CD8-positive, alpha-beta memory T cell (primary cell): ENCODE data around the gene MAT2A. TPM values are rescaled to one million over a fixed set of nuclear protein-coding genes. Genes with fewer than 3 reads are reported as not detected.
"Not testable (repeated sequence)": the region's sequence is repeated elsewhere in the genome, so short reads cannot be mapped to it uniquely, and the experiment has no call there.

Source experiments
- CTCF ChIA-PET: fragments of 350-600 bp; sonication (Branson Sonifier 250); formaldehyde crosslinking; loops from one replicate; lab custom pipeline; 2021; ENCODE audit warnings: antibody characterized with exemption; lab: Charles Lee
- POLR2A ChIA-PET: fragments of 350-600 bp; sonication (Branson Sonifier 250); formaldehyde crosslinking; loops from one replicate; lab custom pipeline; 2021; ENCODE audit warnings: antibody characterized with exemption; lab: Charles Lee
- DNase-seq, 5 donors: peaks; one replicate each; pipeline versions ENCODE4 v3.0.0 to v3.0.0-alpha.2; 2020 to 2022; ENCODE audit warnings: mixed read lengths in 1 of 5
- H3K27ac ChIP-seq: one replicate; pipeline ENCODE4 v1.7.0; 2013; ENCODE audit warnings: low read depth, mild to moderate bottlenecking, low read length, moderate library complexity
- H3K27me3 ChIP-seq: 2 replicates; pipeline ENCODE4 v1.7.0; 2013; ENCODE audit warnings: low read length, mild to moderate bottlenecking; ENCODE audit not compliant: insufficient read depth, poor library complexity, severe bottlenecking
- H3K36me3 ChIP-seq: 2 replicates; pipeline ENCODE4 v1.7.0; 2013; ENCODE audit warnings: mild to moderate bottlenecking, low read length, moderate library complexity; ENCODE audit not compliant: insufficient read depth
- H3K4me1 ChIP-seq: 2 replicates; pipeline ENCODE4 v1.7.0; 2013; ENCODE audit warnings: mild to moderate bottlenecking, low read length, moderate library complexity; ENCODE audit not compliant: insufficient read depth
- H3K4me3 ChIP-seq: 2 replicates; pipeline ENCODE4 v1.7.0; 2013; ENCODE audit warnings: mild to moderate bottlenecking, low read length
- H3K9me3 ChIP-seq: 2 replicates; pipeline ENCODE4 v1.7.0; 2013; ENCODE audit warnings: mild to moderate bottlenecking, low read length
- H3K27ac Mint-ChIP-seq, 8 donors: one replicate each; pipeline ENCODE4 v1.8.0; 2020 to 2021; ENCODE audit warnings: mixed read lengths in 8 of 8, mild to moderate bottlenecking in 6 of 8, inconsistent platforms in 3 of 8, moderate library complexity in 3 of 8
- H3K27me3 Mint-ChIP-seq, 2 donors: one replicate each; pipeline ENCODE4 v1.8.0; 2020 to 2021; ENCODE audit warnings: mixed read lengths in 2 of 2, mild to moderate bottlenecking in 1 of 2, moderate library complexity in 1 of 2
- H3K36me3 Mint-ChIP-seq, 3 donors: one replicate each; pipeline ENCODE4 v1.8.0; 2020 to 2021; ENCODE audit warnings: mixed read lengths in 3 of 3, inconsistent platforms in 1 of 3, mild to moderate bottlenecking in 1 of 3
- H3K4me1 Mint-ChIP-seq, 3 donors: one replicate each; pipeline ENCODE4 v1.8.0; 2020 to 2021; ENCODE audit warnings: mixed read lengths in 3 of 3, inconsistent platforms in 1 of 3, mild to moderate bottlenecking in 1 of 3
- H3K4me3 Mint-ChIP-seq, 7 donors: one replicate each; pipeline ENCODE4 v1.8.0; 2020 to 2021; ENCODE audit warnings: mixed read lengths in 7 of 7, mild to moderate bottlenecking in 6 of 7, moderate library complexity in 4 of 7, inconsistent platforms in 2 of 7
- H3K9me3 Mint-ChIP-seq, 5 donors: one replicate each; pipeline ENCODE4 v1.8.0; 2020 to 2022; ENCODE audit warnings: mixed read lengths in 5 of 5, mild to moderate bottlenecking in 3 of 5, moderate library complexity in 2 of 5, inconsistent platforms in 1 of 5
- polyA plus RNA-seq: library from polyadenylated mRNA; unstranded; fragments of 300-500 nt; fragmentation: Illumina TruSeq; gene quantifications from one replicate; pipeline ENCODE4 v1.2.3, GENCODE V29; 2021
- total RNA-seq, 2 experiments: library from RNA; stranded (reverse); gene quantifications; one replicate each; pipeline ENCODE4 v1.2.3, GENCODE V29; 2021

MAT2A gene
- total and polyA plus RNA-seq, 3 experiments from 2014 or later: 121 to 376 (median 371) TPM

DNA sequence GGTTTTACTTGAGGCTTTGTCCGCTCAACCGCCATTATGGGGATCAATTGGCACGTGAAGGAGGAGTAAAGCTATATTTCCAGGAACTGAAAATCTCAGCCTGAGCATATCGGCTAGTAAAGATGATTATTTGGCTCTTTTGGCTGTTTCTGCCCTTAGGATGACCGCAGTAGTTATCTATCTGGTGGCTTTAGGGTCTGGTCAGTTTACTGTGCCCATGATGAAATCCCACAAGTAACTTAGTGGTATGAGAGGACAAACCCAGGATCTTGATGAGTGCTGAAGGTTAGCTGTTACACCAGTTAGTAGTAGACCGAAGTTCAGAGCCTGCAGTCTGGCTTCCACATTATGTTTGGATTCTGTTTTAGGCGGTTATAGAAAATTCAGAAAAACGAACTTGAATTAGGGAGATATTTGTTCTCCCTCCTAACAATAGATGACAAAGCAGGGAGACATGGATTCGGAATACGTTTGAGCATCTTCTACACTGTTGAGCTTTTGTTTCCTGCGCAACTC lies 1.2 kb downstream of the MAT2A start:
- Histone ChIP-seq H3K4me3 (peak overlapping the region; percentile 91), H3K36me3 (peaks cover 26% of the 10 kb centered on the region), H3K9me3 (no peaks in the 10 kb centered on the region), H3K27ac (peak overlapping the region; percentile 90), H3K27me3 (no peaks in the 10 kb centered on the region), H3K4me1 (peaks cover 25% of the 10 kb centered on the region)
- DNase-seq: no peak
- peak overlapping the region; percentile 90 to 95 (median 94) for H3K4me3 Mint-ChIP-seq
- H3K27ac Mint-ChIP-seq: peak overlapping the region; percentile 64 to 92 (median 86)
- H3K36me3 Mint-ChIP-seq: peaks cover 7 to 62% (median 20%) of the 10 kb centered on the region in 3 donors
- no peaks in the 10 kb centered on the region for H3K9me3 Mint-ChIP-seq
- H3K27me3 Mint-ChIP-seq: no peaks in the 10 kb centered on the region
- POLR2A ChIA-PET: interaction anchor here (0.7 to 3.8 kb wide), 9 partner anchors 9 to 213 kb away, joined by 3 to 39 read pairs (median 9); partner anchors contain the start of genes ELMOD3, GGCX, RETSAT and TGOLN2
- CTCF ChIA-PET: interaction anchor here (0.7 to 9.6 kb wide), 7 partner anchors 8 to 215 kb away, joined by 3 to 66 read pairs (median 4); partner anchors contain the start of gene SH2D6
- peaks cover 38 to 51% (median 51%) of the 10 kb centered on the region in 3 donors for H3K4me1 Mint-ChIP-seq

DNA sequence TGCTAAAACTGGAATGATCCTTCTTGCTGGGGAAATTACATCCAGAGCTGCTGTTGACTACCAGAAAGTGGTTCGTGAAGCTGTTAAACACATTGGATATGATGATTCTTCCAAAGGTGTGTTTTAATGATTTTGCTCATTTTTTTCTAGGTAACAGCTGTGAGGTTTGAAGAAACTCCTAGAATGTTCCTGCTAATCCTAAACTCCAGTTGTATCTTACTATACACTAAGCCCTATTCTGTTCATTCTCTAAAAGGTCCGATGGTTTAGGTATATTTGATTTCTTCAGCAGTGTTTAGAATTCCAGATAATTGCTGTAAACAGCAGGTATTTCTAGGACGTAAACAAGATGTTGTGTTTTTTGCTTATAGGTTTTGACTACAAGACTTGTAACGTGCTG lies 2.3 kb downstream of the MAT2A start:
- Mint-ChIP-seq H3K4me1 (peaks cover 37 to 51% (median 51%) of the 10 kb centered on the region in 3 donors), H3K4me3 (peak overlapping the region; percentile 21 to 95 (median 92)), H3K27me3 (no peaks in the 10 kb centered on the region), H3K9me3 (no peaks in the 10 kb centered on the region), H3K36me3 (peaks cover 7 to 71% (median 20%) of the 10 kb centered on the region in 3 donors), H3K27ac (peak overlapping the region in 6 of 8 donors; percentile 2 to 90 (median 76))
- Histone ChIP-seq H3K4me3 (no peak overlapping the region), H3K27me3 (no peaks in the 10 kb centered on the region), H3K9me3 (no peaks in the 10 kb centered on the region), H3K36me3 (peaks cover 29% of the 10 kb centered on the region), H3K27ac (no peak overlapping the region), H3K4me1 (peaks cover 25% of the 10 kb centered on the region)
- ChIA-PET CTCF (interaction anchor here (1.1 to 9.6 kb wide), 3 partner anchors 10 to 186 kb away, joined by 3 to 66 read pairs (median 18); partner anchors contain the start of gene SH2D6), POLR2A (interaction anchor here (3.8 kb wide), 1 partner anchor 103 kb away, joined by 39 read pairs; no protein-coding TSS in a partner anchor)
- DNase-seq: no peak

DNA sequence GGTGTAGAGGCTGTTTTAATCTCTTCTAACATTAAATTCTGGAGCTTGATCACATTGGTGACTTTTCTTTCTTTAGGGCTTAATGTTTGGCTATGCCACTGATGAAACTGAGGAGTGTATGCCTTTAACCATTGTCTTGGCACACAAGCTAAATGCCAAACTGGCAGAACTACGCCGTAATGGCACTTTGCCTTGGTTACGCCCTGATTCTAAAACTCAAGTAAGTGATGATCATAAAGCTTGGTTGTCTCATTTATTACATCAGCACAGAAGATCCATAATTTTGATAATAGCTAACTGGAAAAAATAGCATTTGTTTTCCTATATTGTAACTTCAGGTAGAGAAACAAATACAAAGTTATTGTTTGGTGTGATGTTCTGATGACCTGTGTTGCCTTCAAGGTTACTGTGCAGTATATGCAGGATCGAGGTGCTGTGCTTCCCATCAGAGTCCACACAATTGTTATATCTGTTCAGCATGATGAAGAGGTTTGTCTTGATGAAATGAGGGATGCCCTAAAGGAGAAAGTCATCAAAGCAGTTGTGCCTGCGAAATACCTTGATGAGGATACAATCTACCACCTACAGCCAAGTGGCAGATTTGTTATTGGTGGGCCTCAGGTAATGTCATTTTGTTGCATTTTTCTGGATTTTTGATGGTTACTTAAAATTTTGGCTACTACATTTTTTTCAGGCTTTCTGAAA lies 2.9 kb downstream of the MAT2A start:
- Histone ChIP-seq H3K4me1 (peaks cover 25% of the 10 kb centered on the region), H3K27ac (no peak overlapping the region), H3K36me3 (peaks cover 29% of the 10 kb centered on the region), H3K4me3 (no peak overlapping the region), H3K9me3 (no peaks in the 10 kb centered on the region), H3K27me3 (no peaks in the 10 kb centered on the region)
- no peaks in the 10 kb centered on the region for H3K9me3 Mint-ChIP-seq
- ChIA-PET POLR2A (interaction anchor here (3.8 kb wide), 1 partner anchor 104 kb away, joined by 39 read pairs; no protein-coding TSS in a partner anchor), CTCF (interaction anchor here (2.7 to 9.6 kb wide), 2 partner anchors 9 to 122 kb away, joined by 18 to 66 read pairs; partner anchors contain the start of gene SH2D6)
- H3K4me1 Mint-ChIP-seq: peaks cover 37 to 50% (median 50%) of the 10 kb centered on the region in 3 donors
- DNase-seq: no peak
- no peaks in the 10 kb centered on the region for H3K27me3 Mint-ChIP-seq
- peak overlapping the region in 3 of 8 donors; percentile 23 to 90 (median 84) for H3K27ac Mint-ChIP-seq
- peaks cover 7 to 75% (median 20%) of the 10 kb centered on the region in 3 donors for H3K36me3 Mint-ChIP-seq
- peak overlapping the region in 3 of 7 donors; percentile 2 to 90 (median 53) for H3K4me3 Mint-ChIP-seq

DNA sequence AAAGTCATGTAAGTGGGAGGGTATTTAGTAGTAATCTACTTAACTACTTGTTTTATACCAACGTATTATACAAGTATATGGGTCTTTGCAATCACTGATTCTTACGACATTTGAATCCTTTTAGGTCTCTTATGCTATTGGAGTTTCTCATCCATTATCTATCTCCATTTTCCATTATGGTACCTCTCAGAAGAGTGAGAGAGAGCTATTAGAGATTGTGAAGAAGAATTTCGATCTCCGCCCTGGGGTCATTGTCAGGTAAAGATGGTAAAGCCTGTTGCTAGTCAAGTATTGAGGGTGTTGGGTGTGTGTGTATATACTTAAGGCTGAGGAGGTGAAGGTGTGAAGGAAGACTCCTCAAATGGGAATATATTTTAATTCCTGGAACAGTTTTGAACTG lies 3.8 kb downstream of the MAT2A start:
- Mint-ChIP-seq H3K4me1 (peaks cover 29 to 41% (median 41%) of the 10 kb centered on the region in 3 donors), H3K4me3 (peak overlapping the region in 2 of 7 donors; percentile 7 to 90), H3K27me3 (no peaks in the 10 kb centered on the region), H3K9me3 (no peaks in the 10 kb centered on the region), H3K27ac (peak overlapping the region in 4 of 8 donors; percentile 5 to 84 (median 28)), H3K36me3 (peaks cover 7 to 78% (median 20%) of the 10 kb centered on the region in 3 donors)
- H3K27me3 ChIP-seq: no peaks in the 10 kb centered on the region
- peaks cover 16% of the 10 kb centered on the region for H3K4me1 ChIP-seq
- DNase-seq: no peak
- ChIA-PET CTCF (interaction anchor here (9.6 kb wide), 1 partner anchor 8 kb away, joined by 66 read pairs; no protein-coding TSS in a partner anchor), POLR2A (interaction anchor here (0.5 kb wide), 1 partner anchor 21 kb away, joined by 4 read pairs; no protein-coding TSS in a partner anchor)
- no peak overlapping the region for H3K27ac ChIP-seq
- no peaks in the 10 kb centered on the region for H3K9me3 ChIP-seq
- peaks cover 29% of the 10 kb centered on the region for H3K36me3 ChIP-seq
- no peak overlapping the region for H3K4me3 ChIP-seq

DNA sequence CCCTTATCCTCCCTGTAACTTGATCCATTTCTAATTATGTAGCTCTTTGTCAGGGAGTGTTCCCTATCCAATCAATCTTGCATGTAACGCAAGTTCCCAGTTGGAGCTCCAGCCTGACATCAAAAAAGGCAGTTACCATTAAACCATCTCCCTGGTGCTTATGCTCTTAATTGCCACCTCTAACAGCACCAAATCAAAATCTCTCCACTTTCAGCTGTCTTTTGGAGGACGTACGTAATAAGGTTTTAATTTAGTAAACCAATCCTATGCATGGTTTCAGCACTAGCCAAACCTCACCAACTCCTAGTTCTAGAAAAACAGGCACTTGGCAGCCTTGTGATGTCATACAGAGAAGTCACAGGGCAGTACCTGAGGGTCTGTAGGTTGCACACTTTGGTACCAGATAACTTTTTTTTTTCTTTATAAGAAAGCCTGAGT lies 5.3 kb downstream of the MAT2A start:
- Mint-ChIP-seq H3K36me3 (peaks cover 7 to 82% (median 22%) of the 10 kb centered on the region in 3 donors), H3K4me3 (peak overlapping the region in 1 of 7 donors; percentile 29), H3K4me1 (peaks cover 25 to 37% (median 37%) of the 10 kb centered on the region in 3 donors), H3K27ac (peak overlapping the region in 1 of 8 donors; percentile 43)
- H3K9me3 Mint-ChIP-seq, H3K27me3 Mint-ChIP-seq, H3K27ac ChIP-seq, H3K4me3 ChIP-seq, POLR2A ChIA-PET, H3K9me3 ChIP-seq, DNase-seq, H3K27me3 ChIP-seq: not testable (repeated sequence)
- CTCF ChIA-PET: interaction anchor here (1.1 kb wide), 1 partner anchor 124 kb away, joined by 5 read pairs; no protein-coding TSS in a partner anchor
- Histone ChIP-seq H3K4me1 (peaks cover 14% of the 10 kb centered on the region), H3K36me3 (peaks cover 29% of the 10 kb centered on the region)

GRCh38 chr2:85544915-85545779 lies 6.2 kb downstream of the MAT2A start:
- not testable (repeated sequence) for H3K27me3 ChIP-seq, DNase-seq, H3K9me3 Mint-ChIP-seq, H3K27ac ChIP-seq, H3K4me3 Mint-ChIP-seq, H3K9me3 ChIP-seq, H3K27me3 Mint-ChIP-seq, H3K4me3 ChIP-seq
- ChIA-PET POLR2A (interaction anchor here (0.5 to 1.2 kb wide), 2 partner anchors 16 to 107 kb away, joined by 3 read pairs; no protein-coding TSS in a partner anchor), CTCF (interaction anchor here (1.1 to 1.6 kb wide), 2 partner anchors 125 kb away, joined by 5 to 11 read pairs; no protein-coding TSS in a partner anchor)
- Mint-ChIP-seq H3K36me3 (peaks cover 7 to 84% (median 22%) of the 10 kb centered on the region in 3 donors), H3K27ac (peak overlapping the region in 1 of 8 donors; percentile 31), H3K4me1 (peaks cover 21 to 33% (median 33%) of the 10 kb centered on the region in 3 donors)
- Histone ChIP-seq H3K4me1 (peaks cover 12% of the 10 kb centered on the region), H3K36me3 (peaks cover 31% of the 10 kb centered on the region)

- no peaks in the 10 kb centered on the region for H3K27me3 Mint-ChIP-seq
- no peaks in the 10 kb centered on the region for H3K9me3 ChIP-seq
- DNase-seq: no peak
- CTCF ChIA-PET: interaction anchor here (1.6 kb wide), 1 partner anchor 126 kb away, joined by 11 read pairs; no protein-coding TSS in a partner anchor
- H3K36me3 Mint-ChIP-seq: peaks cover 7 to 84% (median 19%) of the 10 kb centered on the region in 3 donors
- H3K4me3 Mint-ChIP-seq: no peak overlapping the region
- H3K27me3 ChIP-seq: no peaks in the 10 kb centered on the region
- H3K4me1 Mint-ChIP-seq: peaks cover 14 to 27% (median 26%) of the 10 kb centered on the region in 3 donors
- H3K4me3 ChIP-seq: no peak overlapping the region
- H3K9me3 Mint-ChIP-seq: no peaks in the 10 kb centered on the region
- H3K27ac Mint-ChIP-seq: peak overlapping the region in 2 of 8 donors; percentile 31 to 43
- H3K27ac ChIP-seq: no peak overlapping the region
- peaks cover 5% of the 10 kb centered on the region for H3K4me1 ChIP-seq
- POLR2A ChIA-PET: interaction anchor here (0.5 to 1.2 kb wide), 3 partner anchors 8 to 108 kb away, joined by 3 read pairs; no protein-coding TSS in a partner anchor
- H3K36me3 ChIP-seq: peaks cover 38% of the 10 kb centered on the region
Measured at GRCh38 chr2:85545780-85546240, 6.8 kb downstream of the MAT2A start.
